HEK293 (cell line): ENCODE data around the gene OR1D5.

Experiments used
- CTCF ChIA-PET: fragments of 350-600 bp; formaldehyde crosslinking; extraction: SDS; loops from one replicate; lab custom pipeline; 2021; ENCODE audit warnings: antibody characterized with exemption; lab: Yijun Ruan, JAX
- POLR2A ChIA-PET: fragments of 300-600 bp; formaldehyde crosslinking; extraction: SDS; loops from one replicate; lab custom pipeline; 2020; ENCODE audit warnings: antibody characterized with exemption, inconsistent platforms; lab: Yijun Ruan, JAX
- H3K27ac ChIP-seq: fragments of 200-500 bp; sonication (Bioruptor generic); 2 replicates; pipeline ENCODE4 v1.5.1; 2014; ENCODE audit warnings: low read depth, low read length, control low read depth, inconsistent platforms; ENCODE audit errors: extremely low read depth
- H3K36me3 ChIP-seq, 2 experiments: fragments of 200-500 bp in 1 of 2; sonication (Bioruptor generic) in 1 of 2; 1 replicate in 1 of 2; 2 replicates in 1 of 2; pipeline ENCODE4 v1.5.1; 2014 to 2017; ENCODE audit warnings: inconsistent platforms in 2 of 2, low read length in 2 of 2; ENCODE audit not compliant: control insufficient read depth in 2 of 2, insufficient read depth in 1 of 2
- H3K4me1 ChIP-seq: fragments of 200-500 bp; sonication (Bioruptor generic); 2 replicates; pipeline ENCODE4 v1.5.1; 2014; ENCODE audit warnings: mild to moderate bottlenecking, low read length, inconsistent platforms; ENCODE audit not compliant: control insufficient read depth, insufficient read depth
- H3K4me3 ChIP-seq: 2 replicates; pipeline ENCODE4 v1.5.1; 2011; ENCODE audit warnings: low read depth, mild to moderate bottlenecking, control low read depth, low read length, moderate library complexity
- H3K9me3 ChIP-seq: fragments of 200-500 bp; sonication (Bioruptor generic); 2 replicates; pipeline ENCODE4 v1.5.1; 2014; ENCODE audit warnings: low read depth, low read length, inconsistent platforms; ENCODE audit not compliant: control insufficient read depth, insufficient read depth
- EGR2 ChIP-seq: fragments of 450-650 bp; formaldehyde crosslinking; IDR thresholded peaks from 2 replicates; pipeline ENCODE4 v1.5.1; 2016; ENCODE audit warnings: low read depth, missing biosample characterization, missing genetic modification characterization
- ELK4 ChIP-seq: IDR thresholded peaks from 2 replicates; pipeline ENCODE4 v1.6.1; 2011; ENCODE audit warnings: mild to moderate bottlenecking, low read depth, low read length, borderline replicate concordance
- KLF7 ChIP-seq: fragments of 450-650 bp; formaldehyde crosslinking; IDR thresholded peaks from 2 replicates; pipeline ENCODE4 v1.5.1; 2016; ENCODE audit warnings: missing biosample characterization, missing genetic modification characterization, borderline replicate concordance
- PRDM1 ChIP-seq: fragments of 450-650 bp; formaldehyde crosslinking; IDR thresholded peaks from 2 replicates; pipeline ENCODE4; 2016; ENCODE audit warnings: missing biosample characterization, missing genetic modification characterization
- TCF7L2 ChIP-seq: IDR thresholded peaks from 2 replicates; pipeline ENCODE4 v1.6.1; 2011; ENCODE audit warnings: low read depth, mild to moderate bottlenecking, inconsistent platforms, low read length, moderate library complexity, borderline replicate concordance
- YY2 ChIP-seq: fragments of 450-650 bp; formaldehyde crosslinking; IDR thresholded peaks from 2 replicates; pipeline ENCODE4 v1.5.1; 2016; ENCODE audit warnings: missing biosample characterization, missing genetic modification characterization
- ZIC2 ChIP-seq: fragments of 450-650 bp; formaldehyde crosslinking; IDR thresholded peaks from 2 replicates; pipeline ENCODE4 v1.5.1; 2016; ENCODE audit warnings: missing biosample characterization, missing genetic modification characterization
- ZNF2 ChIP-seq: fragments of 450-650 bp; formaldehyde crosslinking; IDR thresholded peaks from 2 replicates; pipeline ENCODE4 v1.5.1; 2016; ENCODE audit warnings: missing biosample characterization, missing genetic modification characterization
- ZNF274 ChIP-seq, 2 experiments: fragments of 200-500 bp in 1 of 2; fragments of 450-650 bp in 1 of 2; sonication (Bioruptor generic) in 1 of 2; formaldehyde crosslinking in 1 of 2; IDR thresholded peaks; 2 replicates each; pipeline versions ENCODE4 v1.5.1 to v1.6.1; 2014 to 2016; ENCODE audit warnings: borderline replicate concordance in 1 of 2, inconsistent platforms in 1 of 2, low read length in 1 of 2, missing biosample characterization in 1 of 2, missing genetic modification characterization in 1 of 2
- ZNF280C ChIP-seq: fragments of 450-650 bp; formaldehyde crosslinking; IDR thresholded peaks from 2 replicates; pipeline ENCODE4 v1.5.1; 2016; ENCODE audit warnings: missing biosample characterization, missing genetic modification characterization
- ZNF341 ChIP-seq: fragments of 450-650 bp; formaldehyde crosslinking; IDR thresholded peaks from 2 replicates; pipeline ENCODE4; 2016; ENCODE audit warnings: low read depth, missing biosample characterization, missing genetic modification characterization
- ZNF514 ChIP-seq: fragments of 450-650 bp; formaldehyde crosslinking; IDR thresholded peaks from 2 replicates; pipeline ENCODE4 v1.5.1; 2016; ENCODE audit warnings: missing biosample characterization, missing genetic modification characterization
- ZNF558 ChIP-seq: fragments of 450-650 bp; formaldehyde crosslinking; IDR thresholded peaks from 2 replicates; pipeline ENCODE4 v1.5.1; 2016; ENCODE audit warnings: missing biosample characterization, missing genetic modification characterization
- ZNF596 ChIP-seq: fragments of 450-650 bp; IDR thresholded peaks from 2 replicates; pipeline ENCODE4 v1.5.0; 2018; ENCODE audit warnings: missing biosample characterization, mild to moderate bottlenecking, missing genetic modification characterization, moderate library complexity
- ZSCAN23 ChIP-seq: fragments of 450-650 bp; formaldehyde crosslinking; IDR thresholded peaks from 2 replicates; pipeline ENCODE4 v1.5.1; 2016; ENCODE audit warnings: missing biosample characterization, missing genetic modification characterization
- ZSCAN30 ChIP-seq: fragments of 450-650 bp; IDR thresholded peaks from 2 replicates; pipeline ENCODE4 v1.5.1; 2018; ENCODE audit warnings: missing biosample characterization, mild to moderate bottlenecking, missing genetic modification characterization, moderate library complexity
- TF ChIP-seq, protein P1 (sequence below): fragments of 450-650 bp; formaldehyde crosslinking; IDR thresholded peaks from 2 replicates; pipeline ENCODE4 v1.5.1; 2016; ENCODE audit warnings: missing biosample characterization, missing genetic modification characterization
- TF ChIP-seq, protein P2 (sequence below): fragments of 450-650 bp; formaldehyde crosslinking; IDR thresholded peaks from 2 replicates; pipeline ENCODE4 v1.5.1; 2016; ENCODE audit warnings: missing biosample characterization, missing genetic modification characterization

The OR1D5 gene

GRCh38 chr17:3026856-3027751, 36.3 kb downstream of the OR1D5 start:
- ChIA-PET POLR2A (no interaction called here), CTCF (interaction anchor here (1.2 kb wide), 1 partner anchor 14 kb away, joined by 3 read pairs; no protein-coding TSS in a partner anchor)
- H3K36me3 ChIP-seq = peaks cover 6 to 41% of the 10 kb centered on the region in 2 experiments; a peak in 2 of 3 replicates
- H3K4me3 ChIP-seq = no peak overlapping the region
- TF ChIP-seq ZNF596 (tag by site-specific recombination) = no peak
- TF ChIP-seq ZNF558 = no peak
- TF ChIP-seq TCF7L2 = no peak
- TF ChIP-seq ZNF280C = no peak
- TF ChIP-seq, protein P1, sequence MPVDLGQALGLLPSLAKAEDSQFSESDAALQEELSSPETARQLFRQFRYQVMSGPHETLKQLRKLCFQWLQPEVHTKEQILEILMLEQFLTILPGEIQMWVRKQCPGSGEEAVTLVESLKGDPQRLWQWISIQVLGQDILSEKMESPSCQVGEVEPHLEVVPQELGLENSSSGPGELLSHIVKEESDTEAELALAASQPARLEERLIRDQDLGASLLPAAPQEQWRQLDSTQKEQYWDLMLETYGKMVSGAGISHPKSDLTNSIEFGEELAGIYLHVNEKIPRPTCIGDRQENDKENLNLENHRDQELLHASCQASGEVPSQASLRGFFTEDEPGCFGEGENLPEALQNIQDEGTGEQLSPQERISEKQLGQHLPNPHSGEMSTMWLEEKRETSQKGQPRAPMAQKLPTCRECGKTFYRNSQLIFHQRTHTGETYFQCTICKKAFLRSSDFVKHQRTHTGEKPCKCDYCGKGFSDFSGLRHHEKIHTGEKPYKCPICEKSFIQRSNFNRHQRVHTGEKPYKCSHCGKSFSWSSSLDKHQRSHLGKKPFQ (tag by site-specific recombination) = no peak
- TF ChIP-seq ZNF514 (tag by site-specific recombination) = no peak
- no peak for TF ChIP-seq ZSCAN23 (tag by site-specific recombination)
- TF ChIP-seq ZSCAN30 (tag by site-specific recombination) = no peak
- TF ChIP-seq ELK4 = no peak
- no peak for TF ChIP-seq ZIC2 (tag by site-specific recombination)
- no peak for TF ChIP-seq PRDM1 (tag by site-specific recombination)
- TF ChIP-seq ZNF274 (IDR thresholded peaks at IDR 0.05; ENCODE audit: low read length) = no peak
- TF ChIP-seq ZNF274 (tag by site-specific recombination; IDR thresholded peaks at IDR 0.05; ENCODE audit: borderline replicate concordance) = no peak
- TF ChIP-seq YY2 (tag by site-specific recombination) = no peak
- TF ChIP-seq KLF7 (tag by site-specific recombination) = no peak
- no peak for TF ChIP-seq EGR2 (tag by site-specific recombination)
- TF ChIP-seq, protein P2, sequence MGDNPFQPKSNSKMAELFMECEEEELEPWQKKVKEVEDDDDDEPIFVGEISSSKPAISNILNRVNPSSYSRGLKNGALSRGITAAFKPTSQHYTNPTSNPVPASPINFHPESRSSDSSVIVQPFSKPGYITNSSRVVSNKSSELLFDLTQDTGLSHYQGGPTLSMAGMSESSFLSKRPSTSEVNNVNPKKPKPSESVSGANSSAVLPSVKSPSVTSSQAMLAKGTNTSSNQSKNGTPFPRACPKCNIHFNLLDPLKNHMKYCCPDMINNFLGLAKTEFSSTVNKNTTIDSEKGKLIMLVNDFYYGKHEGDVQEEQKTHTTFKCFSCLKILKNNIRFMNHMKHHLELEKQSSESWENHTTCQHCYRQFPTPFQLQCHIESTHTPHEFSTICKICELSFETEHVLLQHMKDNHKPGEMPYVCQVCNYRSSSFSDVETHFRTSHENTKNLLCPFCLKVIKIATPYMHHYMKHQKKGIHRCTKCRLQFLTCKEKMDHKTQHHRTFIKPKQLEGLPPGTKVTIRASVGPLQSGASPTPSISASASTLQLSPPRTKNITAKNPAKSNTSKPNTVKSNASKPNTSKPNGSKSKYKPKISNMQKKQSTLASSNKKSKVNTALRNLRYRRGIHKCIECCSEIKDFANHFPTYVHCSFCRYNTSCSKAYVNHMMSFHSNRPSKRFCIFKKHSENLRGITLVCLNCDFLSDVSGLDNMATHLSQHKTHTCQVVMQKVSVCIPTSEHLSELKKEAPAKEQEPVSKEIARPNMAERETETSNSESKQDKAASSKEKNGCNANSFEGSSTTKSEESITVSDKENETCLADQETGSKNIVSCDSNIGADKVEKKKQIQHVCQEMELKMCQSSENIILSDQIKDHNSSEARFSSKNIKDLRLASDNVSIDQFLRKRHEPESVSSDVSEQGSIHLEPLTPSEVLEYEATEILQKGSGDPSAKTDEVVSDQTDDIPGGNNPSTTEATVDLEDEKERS (tag by site-specific recombination) = no peak
- no peak for TF ChIP-seq ZNF2 (tag by site-specific recombination)
- no peak for TF ChIP-seq ZNF341
- no peaks in the 10 kb centered on the region; the same call in none of the 2 replicates for H3K9me3 ChIP-seq
- no peak overlapping the region for H3K27ac ChIP-seq
- no peaks in the 10 kb centered on the region for H3K4me1 ChIP-seq
